Measurements from ENCODE around the gene RERE.

Gene RERE

GRCh38 chr1:8415526-8416278, 401.7 kb downstream of the RERE start:
- DNase-seq, result no peak

DNA sequence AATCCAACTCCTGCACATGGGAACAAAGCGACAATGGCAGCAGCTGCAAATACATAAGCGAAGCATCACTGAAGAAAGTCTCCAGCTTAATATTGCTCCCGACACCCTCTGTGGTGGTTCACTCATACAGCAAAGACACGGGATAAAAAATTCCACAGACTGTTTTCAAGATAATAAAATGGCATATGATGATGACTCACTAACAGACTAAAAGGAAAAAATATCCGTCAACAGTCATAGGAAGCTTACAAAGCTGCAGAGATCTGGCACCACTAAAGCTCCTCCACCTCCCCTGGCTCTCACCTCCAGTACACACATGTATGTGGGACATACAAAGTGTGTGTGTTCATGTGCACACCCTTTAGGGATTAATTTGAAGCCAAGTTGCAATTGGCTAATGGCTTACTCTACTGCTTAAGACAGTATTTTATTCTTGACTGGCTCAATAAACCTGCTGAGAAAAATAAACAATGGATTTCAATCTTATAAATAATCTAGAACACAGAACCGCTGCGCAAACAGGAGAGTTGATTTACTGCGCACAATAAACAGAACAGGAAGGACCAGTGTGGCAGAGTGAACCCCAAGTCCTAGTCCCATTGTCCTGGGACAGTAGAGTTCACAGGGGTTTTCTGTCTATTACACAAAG, 405.1 kb downstream of the RERE start:
- DNase-seq, result no peak

- DNase-seq, result no peak
Observed at GRCh38 chr1:8411803-8412182, 405.6 kb downstream of the RERE start.

GRCh38 chr1:8410791-8411190, 406.6 kb downstream of the RERE start:
- no peak for DNase-seq

DNA sequence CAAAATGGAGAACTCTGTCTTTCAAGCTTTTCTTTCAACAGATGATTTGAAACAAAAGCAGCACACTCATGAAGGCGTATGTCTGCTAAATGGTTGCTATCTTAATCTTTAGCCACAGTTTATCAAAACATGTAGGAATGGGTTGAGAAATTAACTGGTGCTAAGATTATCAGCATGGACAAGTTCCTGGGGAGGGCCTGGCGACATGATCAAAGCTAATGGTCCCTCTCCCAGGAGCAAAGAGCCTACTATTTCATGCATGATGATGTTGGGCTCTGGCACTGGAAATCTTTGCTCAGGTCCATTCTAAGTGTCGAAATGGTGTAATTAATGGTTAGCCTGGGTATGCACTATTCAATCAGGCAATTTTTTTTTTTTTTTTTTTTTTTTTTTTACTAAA, 407.8 kb downstream of the RERE start:
- no peak for DNase-seq

GRCh38 chr1:8409106-8409505, 408.3 kb downstream of the RERE start:
- DNase-seq, result no peak

- DNase-seq, result no peak
Observed at GRCh38 chr1:8408151-8408839, 409.1 kb downstream of the RERE start.

DNA sequence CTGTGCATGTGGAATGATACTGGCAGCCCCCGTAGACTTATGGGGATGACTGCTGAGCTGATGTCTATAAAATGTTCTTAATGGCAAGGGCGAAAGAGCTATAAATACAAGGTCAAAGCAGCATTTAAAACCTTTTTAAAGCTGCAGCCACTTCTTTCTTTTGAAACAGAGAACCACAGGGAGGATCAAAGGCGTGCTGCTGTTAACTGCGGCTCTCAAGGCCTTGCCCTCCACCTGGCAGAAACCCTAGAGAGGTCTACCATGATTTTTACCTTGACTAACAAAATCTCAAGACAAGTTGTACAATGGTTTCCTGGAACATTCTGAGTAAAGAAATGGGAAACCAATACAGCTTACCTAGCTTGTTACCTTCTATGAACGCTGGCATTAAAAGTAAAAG, 409.8 kb downstream of the RERE start:
- DNase-seq, result no peak

GRCh38 chr1:8406960-8407359, 410.5 kb downstream of the RERE start:
- DNase-seq, result no peak

- no peak for DNase-seq
Observed at GRCh38 chr1:8406011-8406410, 411.4 kb downstream of the RERE start.

DNA sequence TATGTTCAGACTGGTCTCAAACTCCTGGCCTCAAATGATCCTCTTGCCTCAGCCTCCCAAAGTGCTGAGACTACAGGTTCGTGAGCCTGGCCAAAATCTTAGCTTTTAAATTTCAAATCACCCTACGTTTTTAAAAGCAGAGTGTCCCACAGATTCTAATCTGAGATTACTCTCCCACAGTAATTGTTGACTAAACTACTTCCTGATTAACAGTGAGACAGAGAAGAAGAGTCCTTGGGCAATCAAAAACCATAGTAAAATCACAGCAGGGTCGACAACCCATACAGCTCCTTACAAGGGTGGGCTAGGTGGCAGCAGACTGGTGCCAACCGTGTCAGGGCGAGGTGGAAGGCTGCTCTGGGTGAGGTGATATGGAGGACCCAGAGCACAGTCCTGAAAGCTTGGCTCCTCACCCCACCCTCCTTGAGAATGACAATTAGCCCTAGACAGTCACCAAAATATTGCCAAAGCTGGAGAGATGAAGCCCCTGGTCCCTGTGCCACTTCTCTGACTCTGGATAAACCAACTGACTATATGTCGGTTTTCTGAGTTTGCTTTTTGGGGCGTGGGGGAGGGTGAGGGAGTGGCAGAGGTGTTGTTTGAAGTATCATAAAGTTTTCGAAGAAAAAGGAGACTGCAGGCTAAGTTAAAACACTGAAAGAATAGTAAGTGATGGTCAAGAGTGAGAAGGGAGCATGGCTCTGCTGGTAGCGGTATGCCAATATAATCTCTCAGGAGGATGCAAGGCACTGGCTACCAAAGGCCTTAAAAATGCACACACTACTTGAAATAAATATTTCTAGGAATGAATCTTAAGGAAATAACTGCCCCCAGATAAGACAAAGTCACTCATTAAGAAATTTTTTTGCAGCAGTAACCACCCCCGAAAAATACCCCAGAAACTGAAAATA, 412.7 kb downstream of the RERE start:
- DNase-seq, result no peak

GRCh38 chr1:8402109-8402710, 415.2 kb downstream of the RERE start:
- DNase-seq, result no peak

DNA sequence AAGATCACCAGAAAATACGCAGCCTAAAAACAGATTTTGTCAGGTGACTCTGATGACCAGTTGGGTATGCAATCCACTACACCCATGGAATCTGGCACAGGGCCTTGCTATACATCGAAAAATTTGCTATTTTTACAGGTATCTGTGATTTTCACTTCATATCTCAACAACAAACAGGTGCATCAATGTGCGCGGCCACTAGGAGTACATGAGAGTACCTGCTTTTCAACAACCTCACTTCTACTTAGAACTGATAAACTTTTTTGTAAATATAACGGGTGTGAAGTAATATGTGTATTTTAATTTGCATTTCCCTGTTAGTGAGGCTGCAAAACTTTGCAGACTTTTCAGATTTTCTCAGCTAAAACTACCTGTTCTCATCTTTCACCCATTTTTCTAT, 418.8 kb downstream of the RERE start:
- no peak for DNase-seq

DNA sequence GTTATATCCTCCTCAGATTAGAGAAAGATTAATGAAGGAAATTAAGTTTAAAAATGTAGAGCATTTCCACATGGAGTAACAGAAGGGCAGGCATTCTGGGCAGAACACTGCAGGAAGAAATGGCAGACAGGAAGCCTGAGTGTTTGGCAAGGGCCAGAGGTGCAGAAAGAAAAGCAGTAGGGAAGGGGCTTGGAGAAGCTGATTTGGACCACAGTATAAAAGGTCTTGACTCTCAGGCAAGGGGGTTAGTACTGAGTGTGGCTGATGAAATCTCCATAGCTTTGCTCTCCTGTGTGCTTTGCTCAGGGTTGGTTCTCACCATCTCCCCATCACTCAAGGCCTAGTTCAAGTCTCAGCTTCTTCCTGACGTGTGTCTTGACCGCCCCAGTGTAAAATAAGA, 419.4 kb downstream of the RERE start:
- DNase-seq, result no peak

DNA sequence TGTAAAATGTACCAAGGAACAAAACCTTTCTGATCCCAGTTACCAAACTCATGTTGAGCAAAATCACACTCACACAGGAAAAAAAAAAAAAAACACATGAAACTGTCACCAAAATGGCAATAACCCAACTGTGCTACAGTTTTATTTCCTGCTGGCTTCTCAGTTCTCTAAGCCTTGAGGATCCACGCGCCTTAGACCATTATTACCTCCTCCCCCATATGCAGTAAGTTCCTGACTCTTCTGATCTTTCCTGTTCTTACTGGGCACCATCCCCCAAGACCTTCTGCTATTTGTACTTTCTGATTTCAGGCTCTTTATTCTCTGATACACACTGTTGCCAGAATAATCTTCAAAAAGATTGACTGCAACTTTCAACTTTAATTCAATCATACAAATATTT, 419.9 kb downstream of the RERE start:
- no peak for DNase-seq

DNA sequence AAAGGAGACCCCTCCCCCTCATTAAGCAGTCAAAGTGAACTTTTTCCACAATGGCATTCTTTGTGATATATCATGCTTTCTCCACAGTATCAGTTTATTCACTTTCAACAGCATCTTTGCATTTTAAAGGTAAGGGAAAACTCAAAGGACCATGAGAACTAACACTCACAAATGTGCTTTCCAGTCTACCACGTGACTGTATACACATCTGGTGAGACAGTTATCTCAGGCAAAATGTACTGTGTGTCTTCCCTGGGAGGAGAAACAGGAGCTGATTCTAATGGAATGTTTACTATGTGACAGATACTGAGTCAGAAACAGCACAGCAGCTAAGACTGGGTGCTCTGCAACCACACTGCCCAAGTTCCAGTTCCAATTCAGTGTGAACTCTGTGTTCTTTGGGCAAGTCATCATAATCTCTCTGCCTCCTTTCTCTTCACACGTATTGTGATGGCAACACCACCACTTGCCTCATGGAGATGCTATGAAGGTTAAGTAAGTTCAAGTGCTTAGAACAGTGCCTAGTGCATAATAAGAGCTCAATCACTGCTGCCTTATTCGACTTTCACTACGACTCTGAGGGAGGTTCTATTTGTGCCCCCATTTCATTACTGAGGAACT, 420.5 kb downstream of the RERE start:
- DNase-seq, result no peak

- DNase-seq, result no peak
Observed at GRCh38 chr1:8396083-8396785, 421.2 kb downstream of the RERE start.

- DNase-seq, result no peak
Observed at GRCh38 chr1:8395433-8395866, 422.0 kb downstream of the RERE start.

DNA sequence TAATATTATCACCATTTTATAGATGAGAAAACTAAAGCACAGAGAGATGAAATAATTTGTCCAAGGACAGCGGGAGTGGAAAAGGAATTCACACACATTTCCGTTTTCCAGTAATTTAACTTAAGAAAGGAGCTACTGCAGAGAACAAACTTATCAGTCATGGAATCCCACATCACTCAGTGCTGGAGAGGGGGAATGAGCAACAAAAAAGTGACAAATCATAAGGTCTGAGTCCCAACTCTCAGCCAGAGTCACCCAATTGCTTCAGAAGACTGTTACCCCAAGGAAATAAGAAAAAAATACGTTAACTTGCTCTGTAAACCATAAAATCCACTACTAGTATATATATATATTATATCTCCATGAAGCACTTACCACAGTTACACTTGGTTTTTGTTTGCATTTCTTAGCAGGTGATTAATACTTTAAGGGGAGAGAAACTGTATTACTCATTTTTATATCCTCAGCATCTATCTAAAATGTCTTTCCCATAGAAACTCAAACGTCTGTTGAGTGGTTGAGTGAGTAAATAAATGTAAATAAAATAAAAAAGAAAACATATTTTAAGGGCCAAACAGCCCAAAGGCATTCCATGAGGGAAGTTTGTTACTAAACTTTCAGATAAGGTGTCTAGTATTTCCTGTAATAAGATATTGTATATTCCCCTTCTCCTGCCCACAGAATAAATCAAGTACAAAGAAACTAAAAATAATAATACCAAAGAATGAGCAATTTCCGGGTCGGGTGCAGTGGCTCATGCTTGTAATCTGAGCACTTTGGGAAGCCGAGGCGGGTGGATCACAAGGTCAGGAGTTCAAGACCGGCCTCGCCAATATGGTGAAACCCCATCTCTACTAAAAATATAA, 422.8 kb downstream of the RERE start:
- no peak for DNase-seq

- no peak for DNase-seq
Observed at GRCh38 chr1:8392522-8392921, 424.9 kb downstream of the RERE start.

GRCh38 chr1:8390707-8391106, 426.7 kb downstream of the RERE start:
- DNase-seq, result no peak
